ENCODE measurements around the gene HYLS1. TPM values are rescaled to one million over a fixed set of nuclear protein-coding genes. Genes with fewer than 3 reads are reported as not detected.

The HYLS1 gene
- total and polyA plus RNA-seq, 10 of the 15 experiments (the other 5 are each of a cell fraction or from before 2014, with no cell fraction given) = 11.7 to 35.1 (median 17.6) TPM

GRCh38 chr11:125940145-125940544 is 52.7 kb downstream of the HYLS1 start:
- Histone ChIP-seq H3K9me3 (replicated peaks; ENCODE audit: control insufficient read depth, insufficient read depth, low read length) (no peaks in the 10 kb centered on the region), H4K20me1 (ENCODE audit: control insufficient read depth, insufficient read depth) (no peaks in the 10 kb centered on the region), H2AFZ (ENCODE audit: control insufficient read depth, low read depth, low read length) (no peak overlapping the region), H3K27ac (ENCODE audit: control insufficient read depth, insufficient read depth) (no peak overlapping the region), H3K36me3 (ENCODE audit: control insufficient read depth in 2 of 2, insufficient read depth in 2 of 2, low read length in 1 of 2) (no peaks in the 10 kb centered on the region), H3K79me2 (ENCODE audit: control insufficient read depth, insufficient read depth, low read length) (no peaks in the 10 kb centered on the region), H3K4me1 (ENCODE audit: control insufficient read depth, insufficient read depth, low read length) (no peaks in the 10 kb centered on the region), H3K27me3 (replicated peaks in 1 of 2; ENCODE audit: control insufficient read depth in 2 of 2, insufficient read depth in 2 of 2, low read length in 1 of 2) (no peaks in the 10 kb centered on the region; a peak in 1 of 4 replicates), H3K4me3 (no peak overlapping the region), H3K9ac (ENCODE audit: control insufficient read depth, insufficient read depth, low read length) (no peak overlapping the region), H3K4me2 (ENCODE audit: control insufficient read depth, insufficient read depth) (no peak overlapping the region)
- in situ Hi-C loops (cut with MboI) = no loop called here
- ChIA-PET CTCF (interaction anchor here (0.6 to 12.1 kb wide), 7 partner anchors 16 to 668 kb away, joined by 3 to 220 read pairs (median 5); no protein-coding TSS in a partner anchor), RAD21 (ENCODE audit: unreplicated experiment) (interaction anchor here (0.7 to 1.4 kb wide), 4 partner anchors 118 to 254 kb away, joined by 3 to 4 read pairs (median 3); no protein-coding TSS in a partner anchor), POLR2A (interaction anchor here (0.7 kb wide), 1 partner anchor 311 kb away, joined by 4 read pairs; no protein-coding TSS in a partner anchor), SMC1A (ENCODE audit: uncharacterized antibody, unreplicated experiment) (interaction anchor here (0.7 to 6.2 kb wide), 7 partner anchors 9 to 540 kb away, joined by 3 to 45 read pairs (median 4); partner anchors contain the start of gene CDON)
- FAIRE-seq (no peak), ATAC-seq (no peak), DNase-seq (ENCODE audit: low read depth, low spot score) (no peak)
- whole genome bisulfite sequencing (ENCODE audit: insufficient coverage, insufficient replicate concordance, low lambda C conversion rate, missing lambda C conversion rate) = 62% methylated on average over 4 of the region's 4 CpGs
- no TSS peak for BruUV-seq (replicated peaks)
- intact Hi-C loops (cut with micrococcal nuclease; ENCODE audit: unreplicated experiment) = no loop called here
- TF ChIP-seq, protein P1, sequence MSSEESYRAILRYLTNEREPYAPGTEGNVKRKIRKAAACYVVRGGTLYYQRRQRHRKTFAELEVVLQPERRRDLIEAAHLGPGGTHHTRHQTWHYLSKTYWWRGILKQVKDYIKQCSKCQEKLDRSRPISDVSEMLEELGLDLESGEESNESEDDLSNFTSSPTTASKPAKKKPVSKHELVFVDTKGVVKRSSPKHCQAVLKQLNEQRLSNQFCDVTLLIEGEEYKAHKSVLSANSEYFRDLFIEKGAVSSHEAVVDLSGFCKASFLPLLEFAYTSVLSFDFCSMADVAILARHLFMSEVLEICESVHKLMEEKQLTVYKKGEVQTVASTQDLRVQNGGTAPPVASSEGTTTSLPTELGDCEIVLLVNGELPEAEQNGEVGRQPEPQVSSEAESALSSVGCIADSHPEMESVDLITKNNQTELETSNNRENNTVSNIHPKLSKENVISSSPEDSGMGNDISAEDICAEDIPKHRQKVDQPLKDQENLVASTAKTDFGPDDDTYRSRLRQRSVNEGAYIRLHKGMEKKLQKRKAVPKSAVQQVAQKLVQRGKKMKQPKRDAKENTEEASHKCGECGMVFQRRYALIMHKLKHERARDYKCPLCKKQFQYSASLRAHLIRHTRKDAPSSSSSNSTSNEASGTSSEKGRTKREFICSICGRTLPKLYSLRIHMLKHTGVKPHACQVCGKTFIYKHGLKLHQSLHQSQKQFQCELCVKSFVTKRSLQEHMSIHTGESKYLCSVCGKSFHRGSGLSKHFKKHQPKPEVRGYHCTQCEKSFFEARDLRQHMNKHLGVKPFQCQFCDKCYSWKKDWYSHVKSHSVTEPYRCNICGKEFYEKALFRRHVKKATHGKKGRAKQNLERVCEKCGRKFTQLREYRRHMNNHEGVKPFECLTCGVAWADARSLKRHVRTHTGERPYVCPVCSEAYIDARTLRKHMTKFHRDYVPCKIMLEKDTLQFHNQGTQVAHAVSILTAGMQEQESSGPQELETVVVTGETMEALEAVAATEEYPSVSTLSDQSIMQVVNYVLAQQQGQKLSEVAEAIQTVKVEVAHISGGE (CRISPR knock-in tag; IDR thresholded peaks at IDR 0.05) = no peak
- TF ChIP-seq BACH1 (IDR thresholded peaks at IDR 0.05; ENCODE audit: borderline replicate concordance) (no peak), SREBF1 (IDR thresholded peaks at IDR 0.05; ENCODE audit: low read length) (no peak), ZNF274 (IDR thresholded peaks at IDR 0.05; ENCODE audit: insufficient read depth, insufficient read length) (no peak), RBBP5 (conservative IDR thresholded peaks at IDR 0.05) (no peak), NFIC (IDR thresholded peaks at IDR 0.05; ENCODE audit: low read depth, low read length) (no peak), TAF1 (IDR thresholded peaks at IDR 0.05; ENCODE audit: borderline replicate concordance, low read depth, low read length) (no peak), STAT3 (IDR thresholded peaks at IDR 0.05; ENCODE audit: low read depth, low read length) (no peak), SREBF2 (IDR thresholded peaks at IDR 0.05; ENCODE audit: low read length) (no peak), TCF12 (IDR thresholded peaks at IDR 0.05; ENCODE audit: low read depth, low read length) (no peak), IRF4 (IDR thresholded peaks at IDR 0.05; ENCODE audit: low read depth, low read length) (no peak), SMC3 (IDR thresholded peaks at IDR 0.05; ENCODE audit: borderline replicate concordance, low read length) (no peak), ASH2L (IDR thresholded peaks at IDR 0.05; ENCODE audit: borderline replicate concordance, low read depth) (no peak), HCFC1 (IDR thresholded peaks at IDR 0.05; ENCODE audit: low read length) (no peak), DPF2 (IDR thresholded peaks at IDR 0.05) (no peak)
- TF ChIP-seq, protein P2, sequence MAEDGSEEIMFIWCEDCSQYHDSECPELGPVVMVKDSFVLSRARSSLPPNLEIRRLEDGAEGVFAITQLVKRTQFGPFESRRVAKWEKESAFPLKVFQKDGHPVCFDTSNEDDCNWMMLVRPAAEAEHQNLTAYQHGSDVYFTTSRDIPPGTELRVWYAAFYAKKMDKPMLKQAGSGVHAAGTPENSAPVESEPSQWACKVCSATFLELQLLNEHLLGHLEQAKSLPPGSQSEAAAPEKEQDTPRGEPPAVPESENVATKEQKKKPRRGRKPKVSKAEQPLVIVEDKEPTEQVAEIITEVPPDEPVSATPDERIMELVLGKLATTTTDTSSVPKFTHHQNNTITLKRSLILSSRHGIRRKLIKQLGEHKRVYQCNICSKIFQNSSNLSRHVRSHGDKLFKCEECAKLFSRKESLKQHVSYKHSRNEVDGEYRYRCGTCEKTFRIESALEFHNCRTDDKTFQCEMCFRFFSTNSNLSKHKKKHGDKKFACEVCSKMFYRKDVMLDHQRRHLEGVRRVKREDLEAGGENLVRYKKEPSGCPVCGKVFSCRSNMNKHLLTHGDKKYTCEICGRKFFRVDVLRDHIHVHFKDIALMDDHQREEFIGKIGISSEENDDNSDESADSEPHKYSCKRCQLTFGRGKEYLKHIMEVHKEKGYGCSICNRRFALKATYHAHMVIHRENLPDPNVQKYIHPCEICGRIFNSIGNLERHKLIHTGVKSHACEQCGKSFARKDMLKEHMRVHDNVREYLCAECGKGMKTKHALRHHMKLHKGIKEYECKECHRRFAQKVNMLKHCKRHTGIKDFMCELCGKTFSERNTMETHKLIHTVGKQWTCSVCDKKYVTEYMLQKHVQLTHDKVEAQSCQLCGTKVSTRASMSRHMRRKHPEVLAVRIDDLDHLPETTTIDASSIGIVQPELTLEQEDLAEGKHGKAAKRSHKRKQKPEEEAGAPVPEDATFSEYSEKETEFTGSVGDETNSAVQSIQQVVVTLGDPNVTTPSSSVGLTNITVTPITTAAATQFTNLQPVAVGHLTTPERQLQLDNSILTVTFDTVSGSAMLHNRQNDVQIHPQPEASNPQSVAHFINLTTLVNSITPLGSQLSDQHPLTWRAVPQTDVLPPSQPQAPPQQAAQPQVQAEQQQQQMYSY (CRISPR knock-in tag; IDR thresholded peaks at IDR 0.05) = no peak
- TF ChIP-seq, protein P3, sequence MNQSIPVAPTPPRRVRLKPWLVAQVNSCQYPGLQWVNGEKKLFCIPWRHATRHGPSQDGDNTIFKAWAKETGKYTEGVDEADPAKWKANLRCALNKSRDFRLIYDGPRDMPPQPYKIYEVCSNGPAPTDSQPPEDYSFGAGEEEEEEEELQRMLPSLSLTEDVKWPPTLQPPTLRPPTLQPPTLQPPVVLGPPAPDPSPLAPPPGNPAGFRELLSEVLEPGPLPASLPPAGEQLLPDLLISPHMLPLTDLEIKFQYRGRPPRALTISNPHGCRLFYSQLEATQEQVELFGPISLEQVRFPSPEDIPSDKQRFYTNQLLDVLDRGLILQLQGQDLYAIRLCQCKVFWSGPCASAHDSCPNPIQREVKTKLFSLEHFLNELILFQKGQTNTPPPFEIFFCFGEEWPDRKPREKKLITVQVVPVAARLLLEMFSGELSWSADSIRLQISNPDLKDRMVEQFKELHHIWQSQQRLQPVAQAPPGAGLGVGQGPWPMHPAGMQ (IDR thresholded peaks at IDR 0.05; ENCODE audit: borderline replicate concordance) = no peak
